ENCODE measurements around the gene PRCD.

Gene PRCD

GRCh38 chr17:76549215-76549518 lies 9.3 kb downstream of the PRCD start:
- no peak overlapping the region for H3K4me3 ChIP-seq (ENCODE audit: low read depth, low read length)
- peak; percentile 56 for DNase-seq (ENCODE audit: low read depth)
- TF ChIP-seq CTCF (IDR thresholded peaks at IDR 0.05; ENCODE audit: control insufficient read depth, extremely low read depth, insufficient read depth), result no peak

- no peak overlapping the region for H3K4me3 ChIP-seq (ENCODE audit: low read depth, low read length)
- no peak for TF ChIP-seq CTCF (IDR thresholded peaks at IDR 0.05; ENCODE audit: control insufficient read depth, extremely low read depth, insufficient read depth)
- no peak for DNase-seq (ENCODE audit: low read depth)
These were observed 9.7 kb downstream of the PRCD start for GRCh38 chr17:76549539-76549938.

DNA sequence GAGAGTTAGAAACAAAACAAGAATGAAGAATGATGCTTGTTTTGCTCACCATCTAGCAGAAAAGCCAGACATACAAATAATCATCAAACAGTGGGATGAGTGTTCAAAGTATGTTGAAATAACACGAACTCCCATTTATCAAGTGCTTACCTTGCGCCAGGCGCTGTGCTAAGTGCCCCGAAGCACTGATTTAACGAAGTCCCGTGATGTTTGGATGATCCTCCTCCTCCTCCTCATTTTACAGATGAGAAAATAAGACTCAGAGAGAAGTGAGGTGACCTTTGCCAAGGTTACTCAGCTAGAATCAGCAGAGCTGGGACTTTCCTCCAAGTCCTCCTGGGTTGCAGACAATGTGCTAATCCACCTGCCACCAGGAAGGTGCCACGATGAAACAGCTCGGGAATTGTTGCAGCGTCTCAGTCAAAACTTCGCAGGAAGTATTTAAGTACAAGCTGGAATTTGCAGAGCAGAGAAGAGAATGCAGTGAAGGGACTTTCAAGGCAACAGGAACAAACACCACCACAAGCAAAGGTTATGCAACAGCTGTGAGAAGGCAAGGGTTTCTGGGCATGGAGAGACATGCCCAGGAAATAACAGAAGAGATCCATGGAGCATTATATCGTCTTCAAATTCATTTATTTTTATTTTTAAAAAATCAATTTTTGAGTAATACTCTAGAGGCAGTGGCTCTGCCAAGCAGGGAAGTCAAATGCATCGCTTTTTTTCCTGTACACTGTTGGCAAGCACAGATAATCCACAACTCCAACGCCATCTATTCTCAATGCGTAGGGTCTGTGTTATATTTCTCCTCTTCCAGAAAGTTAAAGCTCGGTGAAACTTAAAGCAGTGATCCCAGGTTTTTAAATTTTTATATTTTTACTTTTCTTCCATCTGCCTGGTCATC lies 11.1 kb downstream of the PRCD start:
- no peak for TF ChIP-seq CTCF (IDR thresholded peaks at IDR 0.05; ENCODE audit: control insufficient read depth, extremely low read depth, insufficient read depth)
- no peak overlapping the region for H3K4me3 ChIP-seq (ENCODE audit: low read depth, low read length)
- DNase-seq (ENCODE audit: low read depth), result no peak

- TF ChIP-seq CTCF (IDR thresholded peaks at IDR 0.05; ENCODE audit: control insufficient read depth, extremely low read depth, insufficient read depth), result no peak
- no peak for DNase-seq (ENCODE audit: low read depth)
- H3K4me3 ChIP-seq (ENCODE audit: low read depth, low read length), result no peak overlapping the region
These were observed 11.8 kb downstream of the PRCD start for GRCh38 chr17:76551685-76552084.

DNA sequence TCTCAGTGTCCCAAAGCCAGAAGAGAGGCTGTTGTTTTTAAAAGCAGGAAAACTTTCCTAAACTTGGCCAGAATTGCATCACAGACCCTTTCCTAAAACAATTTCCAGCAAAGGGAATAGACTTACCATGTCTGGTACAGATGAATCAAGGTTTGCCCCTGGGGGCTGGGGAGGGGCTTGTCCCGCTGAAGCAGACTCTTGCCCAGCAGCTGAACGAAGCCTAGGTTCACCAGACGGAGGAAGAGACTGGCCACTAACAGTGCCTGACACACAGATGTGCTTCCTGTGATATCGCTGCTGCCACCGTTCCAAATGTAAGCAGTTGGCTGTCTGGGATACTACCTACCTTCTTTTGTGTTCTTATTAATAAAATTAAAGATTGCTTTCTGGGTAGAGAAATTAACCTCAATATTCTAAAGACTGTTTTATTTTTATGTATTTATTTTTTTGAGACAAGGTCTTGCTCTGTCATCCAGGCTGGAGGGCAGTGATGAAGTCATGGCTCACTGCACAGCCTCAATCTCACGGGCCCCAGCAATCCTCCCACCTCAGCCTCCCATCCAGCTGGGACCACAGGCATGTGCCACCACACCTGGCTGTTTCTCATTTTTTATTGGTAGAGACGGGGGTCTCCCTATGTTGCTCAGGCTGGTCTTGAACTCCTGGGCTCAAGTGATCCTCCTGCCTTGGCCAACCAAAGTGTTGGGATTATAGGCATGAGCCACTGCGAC lies 13.5 kb downstream of the PRCD start:
- no peak for DNase-seq (ENCODE audit: low read depth)
- TF ChIP-seq CTCF (IDR thresholded peaks at IDR 0.05; ENCODE audit: control insufficient read depth, extremely low read depth, insufficient read depth), result no peak
- no peak overlapping the region for H3K4me3 ChIP-seq (ENCODE audit: low read depth, low read length)

GRCh38 chr17:76554131-76554530 lies 14.3 kb downstream of the PRCD start:
- DNase-seq (ENCODE audit: low read depth), result no peak
- no peak overlapping the region for H3K4me3 ChIP-seq (ENCODE audit: low read depth, low read length)
- TF ChIP-seq CTCF (IDR thresholded peaks at IDR 0.05; ENCODE audit: control insufficient read depth, extremely low read depth, insufficient read depth), result no peak

Data from LNCaP clone FGC (cell line).